Measurements from ENCODE around the gene PNPO. TPM values are rescaled to one million over a fixed set of nuclear protein-coding genes. Genes with fewer than 3 reads are reported as not detected.

PNPO gene
- total RNA-seq, 1 experiment from 2014 or later: 57.5 TPM

GRCh38 chr17:47996201-47996600 is 54.8 kb downstream of the PNPO start:
- Histone ChIP-seq H3K79me2 (ENCODE audit: low read length) (no peaks in the 10 kb centered on the region), H3K9me3 (ENCODE audit: low read length) (no peaks in the 10 kb centered on the region), H3K36me3 (ENCODE audit: low read depth, low read length) (no peaks in the 10 kb centered on the region), H3K9me2 (replicated peaks; ENCODE audit: low read length) (no peaks in the 10 kb centered on the region), H2AFZ (ENCODE audit: low read length) (no peak overlapping the region), H4K20me1 (ENCODE audit: low read length) (no peaks in the 10 kb centered on the region), H3K27ac (ENCODE audit: low read length) (no peak overlapping the region), H3K27me3 (ENCODE audit: low read length) (no peaks in the 10 kb centered on the region), H3F3A (ENCODE audit: low read length, unreplicated experiment) (no peaks in the 10 kb centered on the region), H3K4me1 (ENCODE audit: insufficient read depth, low read length) (peaks cover 14% of the 10 kb centered on the region; the same call in 1 of the 2 replicates), H3K9ac (ENCODE audit: low read length) (no peak overlapping the region), H3K4me3 (ENCODE audit: low read length) (no peak overlapping the region), H3K4me2 (ENCODE audit: low read length) (no peak overlapping the region)
- TF ChIP-seq CTCF (conservative IDR thresholded peaks at IDR 0.05; ENCODE audit: low read depth, low read length) (no peak), EZH2phosphoT487 (IDR thresholded peaks at IDR 0.05; ENCODE audit: borderline replicate concordance, low read length) (no peak), EZH2 (IDR thresholded peaks at IDR 0.05; ENCODE audit: low read length, unreplicated experiment) (no peak)
- DNase-seq (no peak), ATAC-seq (no peak)
- CTCF ChIA-PET: no interaction called here
- POLR2A ChIA-PET (ENCODE audit: unreplicated experiment): no interaction called here
- BruUV-seq (replicated peaks): no TSS peak
- intact Hi-C loops (cut with micrococcal nuclease): no loop called here

GRCh38 chr17:47997586-47997985 is 56.2 kb downstream of the PNPO start:
- intact Hi-C loops (cut with micrococcal nuclease): no loop called here
- H2AFZ ChIP-seq (ENCODE audit: low read length): no peak overlapping the region
- no peak for TF ChIP-seq CTCF (conservative IDR thresholded peaks at IDR 0.05; ENCODE audit: low read depth, low read length)
- no peak for TF ChIP-seq EZH2 (IDR thresholded peaks at IDR 0.05; ENCODE audit: low read length, unreplicated experiment)
- no peak for TF ChIP-seq EZH2phosphoT487 (IDR thresholded peaks at IDR 0.05; ENCODE audit: borderline replicate concordance, low read length)

DNA sequence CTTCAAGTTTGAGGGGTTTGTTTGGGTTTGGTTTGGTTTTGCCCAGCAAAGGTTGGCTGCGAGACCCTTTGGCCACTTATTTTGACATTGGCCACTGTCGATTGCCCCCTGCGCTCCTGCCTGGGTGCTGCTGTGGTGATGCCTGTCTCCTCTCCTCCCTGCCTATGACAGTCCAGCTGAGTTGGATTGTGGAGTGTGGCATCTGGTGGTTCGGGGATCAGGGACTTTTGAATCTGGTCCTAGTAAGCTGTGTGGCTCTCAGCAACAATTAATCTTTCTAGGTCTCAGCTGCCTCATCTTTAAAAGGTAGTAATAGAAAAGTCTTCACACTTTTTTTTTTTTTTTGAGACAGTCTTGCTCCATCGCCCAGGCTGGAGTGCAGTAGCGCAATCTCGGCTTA is 56.7 kb downstream of the PNPO start:
- no peak for ATAC-seq
- no TSS peak for BruUV-seq (replicated peaks)
- no peaks in the 10 kb centered on the region for H3K9me3 ChIP-seq (ENCODE audit: low read length)
- no peak overlapping the region for H3K4me2 ChIP-seq (ENCODE audit: low read length)
- no peaks in the 10 kb centered on the region for H4K20me1 ChIP-seq (ENCODE audit: low read length)
- peaks cover 29% of the 10 kb centered on the region for H3K4me1 ChIP-seq (ENCODE audit: insufficient read depth, low read length)
- H3K36me3 ChIP-seq (ENCODE audit: low read depth, low read length): no peaks in the 10 kb centered on the region
- H3K9me2 ChIP-seq (replicated peaks; ENCODE audit: low read length): no peaks in the 10 kb centered on the region
- no peak overlapping the region for H3K9ac ChIP-seq (ENCODE audit: low read length)
- H3K79me2 ChIP-seq (ENCODE audit: low read length): no peaks in the 10 kb centered on the region
- no peaks in the 10 kb centered on the region for H3F3A ChIP-seq (ENCODE audit: low read length, unreplicated experiment)
- no peak overlapping the region for H2AFZ ChIP-seq (ENCODE audit: low read length)
- intact Hi-C loops (cut with micrococcal nuclease): no loop called here
- CTCF ChIA-PET: no interaction called here
- TF ChIP-seq CTCF (conservative IDR thresholded peaks at IDR 0.05; ENCODE audit: low read depth, low read length) (no peak), EZH2phosphoT487 (IDR thresholded peaks at IDR 0.05; ENCODE audit: borderline replicate concordance, low read length) (no peak), EZH2 (IDR thresholded peaks at IDR 0.05; ENCODE audit: low read length, unreplicated experiment) (no peak)
- no peak overlapping the region for H3K4me3 ChIP-seq (ENCODE audit: low read length)
- POLR2A ChIA-PET (ENCODE audit: unreplicated experiment): interaction anchor here (0.6 kb wide), 1 partner anchor 28 kb away, joined by 5 read pairs; no protein-coding TSS in a partner anchor
- no peak for DNase-seq
- no peak overlapping the region for H3K27ac ChIP-seq (ENCODE audit: low read length)
- H3K27me3 ChIP-seq (ENCODE audit: low read length): no peaks in the 10 kb centered on the region

More at GRCh38 chr17:47997586-47997985, 56.2 kb downstream of the PNPO start:
- no peaks in the 10 kb centered on the region for H3K79me2 ChIP-seq (ENCODE audit: low read length)
- ATAC-seq: no peak
- H3K4me2 ChIP-seq (ENCODE audit: low read length): no peak overlapping the region
- ChIA-PET POLR2A (ENCODE audit: unreplicated experiment) (interaction anchor here (0.6 kb wide), 1 partner anchor 27 kb away, joined by 5 read pairs; no protein-coding TSS in a partner anchor), CTCF (no interaction called here)
- no peak overlapping the region for H3K4me3 ChIP-seq (ENCODE audit: low read length)
- no peaks in the 10 kb centered on the region for H3K27me3 ChIP-seq (ENCODE audit: low read length)
- no peak for DNase-seq
- H3K9ac ChIP-seq (ENCODE audit: low read length): no peak overlapping the region
- BruUV-seq (replicated peaks): no TSS peak
- no peaks in the 10 kb centered on the region for H3K36me3 ChIP-seq (ENCODE audit: low read depth, low read length)
- H3K9me3 ChIP-seq (ENCODE audit: low read length): no peaks in the 10 kb centered on the region
- H3F3A ChIP-seq (ENCODE audit: low read length, unreplicated experiment): no peaks in the 10 kb centered on the region
- no peaks in the 10 kb centered on the region for H4K20me1 ChIP-seq (ENCODE audit: low read length)
- no peaks in the 10 kb centered on the region for H3K9me2 ChIP-seq (replicated peaks; ENCODE audit: low read length)
- no peak overlapping the region for H3K27ac ChIP-seq (ENCODE audit: low read length)
- peaks cover 24% of the 10 kb centered on the region for H3K4me1 ChIP-seq (ENCODE audit: insufficient read depth, low read length)

Data from PC-3 (cell line).